HT-29 (cell line): ENCODE data around the gene INPP5F. TPM values are rescaled to one million over a fixed set of nuclear protein-coding genes. Genes with fewer than 3 reads are reported as not detected.
A peak's percentile ranks its signal among the peaks of the same experiment; 100 is the strongest.
"Not testable (repeated sequence)": the region's sequence is repeated elsewhere in the genome, so short reads cannot be mapped to it uniquely, and the experiment has no call there.

ENCODE experiments used
- DNase-seq: peaks from one replicate; pipeline ENCODE4 v3.0.0-alpha.2; 2015; ENCODE audit warnings: low spot score
- small RNA-seq: library from RNA; depleted of rRNA; stranded (forward); fragments of <200 nt; gene quantifications from one replicate; pipeline ENCODE3, GENCODE V24; 2014
- total RNA-seq: library from RNA; depleted of rRNA; stranded (reverse); fragments of >200 nt; shearing (Covaris generic); gene quantifications from 2 replicates; pipeline ENCODE4 v1.2.3, GENCODE V29; 2014; rRNA removed

The INPP5F gene
- total RNA-seq, 1 experiment from 2014 or later: 5.8 TPM

- DNase-seq: no peak
Observed at GRCh38 chr10:119860866-119861607, 135.2 kb downstream of the INPP5F start.

GRCh38 chr10:119862524-119862923 lies 136.7 kb downstream of the INPP5F start:
- DNase-seq: no peak

GRCh38 chr10:119863951-119864565 lies 138.2 kb downstream of the INPP5F start:
- DNase-seq: no peak

- no peak for DNase-seq
Observed at GRCh38 chr10:119865699-119866240, 139.9 kb downstream of the INPP5F start.

GRCh38 chr10:119867317-119867716 lies 141.5 kb downstream of the INPP5F start:
- no peak for DNase-seq

- not testable (repeated sequence) for DNase-seq
Observed at GRCh38 chr10:119869398-119869797, 143.5 kb downstream of the INPP5F start.

GRCh38 chr10:119871881-119872609 lies 146.2 kb downstream of the INPP5F start:
- DNase-seq: peak; percentile 51

- no peak for DNase-seq
Observed at GRCh38 chr10:119872610-119872859, 146.7 kb downstream of the INPP5F start, which contains the start of gene MCMBP. TSS of gene MCMBP (minus strand) at chr10:119872843. CDS start at chr10:119872584, 259 bp downstream.

GRCh38 chr10:119872860-119873681 lies 147.2 kb downstream of the INPP5F start:
- DNase-seq: peak; percentile 81

GRCh38 chr10:119878524-119878923 lies 152.7 kb downstream of the INPP5F start:
- no peak for DNase-seq

Small RNA genes within 50 kb of the gene (small RNA-seq; reads per million reads assigned to genes)
- gene RN7SL846P: not detected

Other genes with a start within 250 kb of the INPP5F start
- 2.7 and 4.0 TPM in 2 replicates for gene RGS10, start 183.3 kb upstream of the INPP5F start, total RNA-seq
- gene TIAL1, start 129.1 kb upstream of the INPP5F start, total RNA-seq: 26.6 and 27.0 TPM in 2 replicates
- gene BAG3, start 74.7 kb upstream of the INPP5F start, total RNA-seq: 15.3 and 18.5 TPM in 2 replicates
- 41.2 and 41.7 TPM in 2 replicates for gene MCMBP, start 146.8 kb downstream of the INPP5F start, total RNA-seq
- 23.7 and 37.1 TPM in 2 replicates for gene SEC23IP, start 166.7 kb downstream of the INPP5F start, total RNA-seq